Kidney glomerular epithelial cell (primary cell): ENCODE data around the gene VIPR2.

Experiments
- DNase-seq: peaks from one replicate; lab custom pipeline; 2025; lab: John Stamatoyannopoulos, UW

VIPR2 gene

GRCh38 chr7:159119026-159119741, 25.5 kb downstream of the VIPR2 start:
- no peak for DNase-seq

DNA sequence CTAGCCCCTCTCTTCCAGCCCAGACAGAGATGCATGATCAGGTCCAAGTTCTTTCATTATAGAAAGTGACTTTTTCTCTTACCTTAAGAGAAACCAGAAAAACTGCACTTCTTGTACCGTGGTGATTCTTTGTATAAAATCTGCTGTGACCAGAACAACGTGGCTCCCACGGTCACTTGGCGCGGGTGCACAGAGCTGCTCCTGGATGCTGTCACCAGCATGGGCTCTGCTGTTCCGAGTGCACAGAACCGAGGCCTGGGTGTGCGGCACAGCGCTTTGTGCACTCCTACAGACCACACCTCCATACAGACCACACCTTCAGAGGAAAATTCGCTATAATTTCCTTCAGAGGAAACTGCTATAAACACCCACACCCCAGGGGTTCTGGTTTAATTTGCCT, 26.0 kb downstream of the VIPR2 start:
- DNase-seq, result no peak

DNA sequence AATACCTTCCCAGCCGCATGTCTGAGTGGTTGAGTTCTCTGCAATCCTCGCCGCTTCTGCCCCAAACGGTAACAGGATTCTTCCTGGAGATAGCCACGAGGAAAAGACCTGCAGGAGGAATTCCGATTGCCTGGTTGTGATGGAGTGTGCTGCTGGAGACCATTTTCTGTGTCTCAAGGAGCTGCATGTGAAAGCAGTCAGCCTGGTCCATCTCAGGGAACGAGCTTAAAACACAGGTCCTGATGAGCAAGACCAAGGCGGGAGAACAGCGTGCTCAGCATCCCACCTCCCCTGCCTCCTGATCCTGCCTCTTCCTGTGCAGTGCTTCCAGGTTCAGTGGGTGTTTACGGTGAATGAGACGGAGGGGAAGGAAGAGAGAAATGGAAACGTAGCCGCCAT, 26.5 kb downstream of the VIPR2 start:
- DNase-seq, result no peak

DNA sequence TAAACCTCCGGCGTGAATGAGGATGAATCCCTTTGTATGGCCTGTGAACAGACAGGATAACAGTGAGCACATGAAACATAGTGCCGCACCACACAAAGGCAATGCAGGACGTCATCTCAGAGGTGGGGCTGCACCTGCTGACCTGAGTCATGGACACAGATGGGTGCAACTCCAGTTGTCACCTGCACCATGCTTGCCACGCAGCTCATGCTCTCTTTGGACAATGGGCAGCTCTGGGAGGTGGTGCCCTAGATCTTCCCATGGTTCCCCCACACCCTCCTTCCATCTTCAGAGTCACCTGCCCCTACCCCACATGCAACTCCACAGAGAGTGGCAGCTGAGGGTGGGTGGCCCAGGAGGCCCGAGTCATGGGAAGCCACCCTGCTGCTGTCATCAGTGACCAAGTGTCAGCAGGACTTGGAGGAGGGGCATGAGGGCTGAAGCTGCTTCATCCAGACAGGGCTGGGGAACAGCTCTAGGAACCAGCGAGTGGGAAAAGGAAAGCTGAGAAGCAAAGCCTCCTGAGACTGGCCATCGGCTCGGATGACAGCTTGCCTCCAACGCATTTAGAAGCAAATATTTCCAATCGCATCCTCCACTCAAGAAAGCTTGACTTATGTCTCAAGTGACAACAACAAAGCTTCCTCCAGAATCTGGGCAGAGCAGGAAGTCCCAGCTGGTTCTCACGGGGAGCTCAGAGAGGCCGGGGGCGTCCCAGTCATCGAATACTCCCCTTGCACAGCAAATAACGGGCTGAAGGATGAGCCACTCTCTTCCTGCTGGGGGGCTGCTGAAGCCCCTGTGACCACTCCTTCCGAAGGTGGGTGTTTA, 27.1 kb downstream of the VIPR2 start:
- no peak for DNase-seq

GRCh38 chr7:159116581-159117339, 27.9 kb downstream of the VIPR2 start:
- DNase-seq, result no peak

GRCh38 chr7:159115601-159116501, 28.8 kb downstream of the VIPR2 start:
- no peak for DNase-seq

DNA sequence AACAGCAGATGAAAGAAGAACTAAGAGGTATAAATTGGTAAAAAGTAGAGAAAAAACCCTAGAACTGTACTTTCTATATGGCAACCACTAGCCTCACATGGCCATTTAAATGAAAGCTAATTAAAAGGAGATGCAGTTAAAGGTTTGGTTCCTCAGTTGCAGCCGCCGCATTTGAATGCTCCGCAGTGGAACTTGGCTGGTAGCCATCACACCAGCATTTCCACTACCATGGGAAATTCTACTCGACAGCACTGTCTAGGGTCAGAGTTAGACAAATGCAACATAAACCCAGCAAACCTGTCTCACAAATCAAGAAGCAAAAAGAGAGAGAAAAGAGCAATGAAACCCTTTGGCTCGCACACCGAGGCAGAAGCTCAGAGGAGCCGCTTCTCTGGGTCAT, 29.7 kb downstream of the VIPR2 start:
- DNase-seq, result no peak

GRCh38 chr7:159114096-159114495, 30.6 kb downstream of the VIPR2 start:
- no peak for DNase-seq

GRCh38 chr7:159113056-159113455, 31.6 kb downstream of the VIPR2 start:
- DNase-seq, result no peak

DNA sequence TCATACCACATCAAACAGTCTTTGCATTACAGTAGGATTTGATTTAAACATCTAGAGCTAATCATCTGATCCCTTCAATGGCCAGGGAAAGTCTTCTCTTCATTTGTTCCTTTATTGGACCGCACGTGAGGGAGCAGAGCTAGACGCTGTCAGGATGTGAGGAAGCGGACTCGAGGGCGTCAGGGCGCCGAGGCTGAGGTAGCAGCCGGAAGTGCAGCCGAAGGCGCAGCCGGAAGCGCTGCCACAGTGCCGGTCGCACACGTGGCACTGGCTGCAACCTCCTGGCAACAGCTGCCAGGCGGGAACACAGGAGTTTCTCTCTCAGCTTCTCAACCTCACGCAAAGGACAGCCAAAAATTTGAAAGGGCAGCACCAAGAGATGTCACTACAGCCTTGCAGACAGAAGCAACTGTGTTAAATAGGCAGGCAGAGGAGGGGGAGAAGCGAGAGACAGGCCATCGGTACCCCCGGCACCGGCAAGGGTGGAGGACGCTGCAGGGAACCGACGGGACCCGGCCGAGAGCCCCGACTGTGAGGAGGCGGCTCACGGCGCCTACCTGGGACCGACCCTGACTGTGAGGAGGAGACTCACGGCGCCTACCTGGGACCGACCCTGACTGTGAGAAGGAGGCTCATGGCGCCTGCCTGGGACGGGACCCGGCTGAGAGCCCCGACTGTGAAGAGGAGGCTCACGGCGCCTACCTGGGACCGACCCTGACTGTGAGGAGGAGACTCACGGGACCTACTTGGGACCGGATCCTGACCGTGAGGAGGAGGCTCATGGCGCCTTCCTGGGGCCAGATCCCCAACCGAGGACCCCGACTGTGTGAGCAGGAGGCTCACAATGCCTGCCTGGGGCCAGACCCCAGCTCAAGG, 32.3 kb downstream of the VIPR2 start:
- no peak for DNase-seq

DNA sequence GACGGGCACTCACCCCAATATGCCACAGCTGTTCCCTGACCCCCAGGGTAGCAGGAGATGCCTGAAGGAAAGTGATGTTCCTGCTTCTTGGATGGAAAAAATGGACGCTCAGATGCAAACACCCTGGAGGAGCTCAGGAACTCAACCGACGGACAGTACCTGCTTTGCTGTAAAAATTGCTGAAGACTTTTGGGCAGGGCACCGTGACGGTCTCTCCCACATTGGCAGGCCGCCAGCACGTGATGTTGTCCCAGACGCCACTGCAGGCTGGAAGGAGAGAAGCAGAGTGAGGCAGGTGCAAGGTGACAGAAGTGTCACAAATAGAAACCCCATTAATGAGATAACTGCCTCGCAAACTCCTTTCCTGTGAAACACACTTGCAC, 35.0 kb downstream of the VIPR2 start:
- DNase-seq, result no peak

- DNase-seq, result no peak
These were observed 35.6 kb downstream of the VIPR2 start for GRCh38 chr7:159108941-159109652.

DNA sequence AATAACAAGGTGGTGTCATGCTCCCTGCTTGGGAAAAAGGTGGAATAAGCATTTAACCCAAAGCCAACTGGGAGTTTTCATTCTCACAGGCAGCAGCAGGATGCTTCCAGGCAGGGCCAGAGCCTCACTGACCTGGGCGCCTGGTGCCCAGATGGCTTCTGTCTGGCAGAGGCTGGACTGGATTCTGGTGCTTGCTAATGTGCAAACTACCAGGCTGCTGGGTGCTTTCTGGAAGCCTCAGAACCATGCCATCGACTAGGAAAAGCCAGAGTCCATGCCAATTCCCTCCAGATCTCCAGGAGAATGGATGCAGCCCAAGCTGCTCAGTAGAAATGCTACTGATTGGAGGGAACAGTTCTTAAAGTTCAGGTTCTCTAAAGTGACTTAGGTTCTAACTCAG, 36.2 kb downstream of the VIPR2 start:
- no peak for DNase-seq

DNA sequence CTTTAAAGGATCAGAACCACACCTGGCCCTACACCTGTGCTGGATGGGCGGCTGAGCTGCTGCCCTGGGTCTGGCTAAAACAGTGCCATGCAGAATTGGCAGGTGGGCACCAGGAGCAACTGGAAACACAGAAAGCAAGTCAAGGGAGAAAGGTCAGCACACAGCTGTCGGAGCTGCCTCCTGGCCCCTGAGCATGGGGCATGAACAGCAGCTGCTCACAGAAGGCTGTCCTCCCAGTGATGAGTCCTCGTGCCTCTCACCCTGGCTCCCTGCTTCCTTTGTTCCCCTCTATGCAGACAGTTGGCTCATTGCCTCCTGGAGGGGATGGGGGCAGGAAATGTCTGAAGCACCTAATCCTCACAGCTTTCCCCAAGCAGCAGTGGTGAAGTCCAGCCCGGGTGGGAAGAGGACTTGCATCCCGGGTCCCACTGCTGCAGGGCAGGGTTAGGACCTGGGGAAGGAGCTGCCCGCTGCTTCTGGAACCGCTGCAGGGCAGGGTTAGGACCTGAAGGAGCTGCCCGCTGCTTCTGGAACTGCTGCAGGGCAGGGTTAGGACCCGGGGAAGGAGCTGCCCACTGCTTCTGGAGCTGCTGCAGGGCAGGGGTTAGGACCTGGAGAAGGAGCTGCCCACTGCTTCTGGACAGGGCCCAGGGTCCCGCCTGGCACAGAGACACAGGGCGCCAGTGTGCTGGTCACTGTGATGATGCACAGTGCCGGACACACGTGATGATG, 37.3 kb downstream of the VIPR2 start:
- no peak for DNase-seq

DNA sequence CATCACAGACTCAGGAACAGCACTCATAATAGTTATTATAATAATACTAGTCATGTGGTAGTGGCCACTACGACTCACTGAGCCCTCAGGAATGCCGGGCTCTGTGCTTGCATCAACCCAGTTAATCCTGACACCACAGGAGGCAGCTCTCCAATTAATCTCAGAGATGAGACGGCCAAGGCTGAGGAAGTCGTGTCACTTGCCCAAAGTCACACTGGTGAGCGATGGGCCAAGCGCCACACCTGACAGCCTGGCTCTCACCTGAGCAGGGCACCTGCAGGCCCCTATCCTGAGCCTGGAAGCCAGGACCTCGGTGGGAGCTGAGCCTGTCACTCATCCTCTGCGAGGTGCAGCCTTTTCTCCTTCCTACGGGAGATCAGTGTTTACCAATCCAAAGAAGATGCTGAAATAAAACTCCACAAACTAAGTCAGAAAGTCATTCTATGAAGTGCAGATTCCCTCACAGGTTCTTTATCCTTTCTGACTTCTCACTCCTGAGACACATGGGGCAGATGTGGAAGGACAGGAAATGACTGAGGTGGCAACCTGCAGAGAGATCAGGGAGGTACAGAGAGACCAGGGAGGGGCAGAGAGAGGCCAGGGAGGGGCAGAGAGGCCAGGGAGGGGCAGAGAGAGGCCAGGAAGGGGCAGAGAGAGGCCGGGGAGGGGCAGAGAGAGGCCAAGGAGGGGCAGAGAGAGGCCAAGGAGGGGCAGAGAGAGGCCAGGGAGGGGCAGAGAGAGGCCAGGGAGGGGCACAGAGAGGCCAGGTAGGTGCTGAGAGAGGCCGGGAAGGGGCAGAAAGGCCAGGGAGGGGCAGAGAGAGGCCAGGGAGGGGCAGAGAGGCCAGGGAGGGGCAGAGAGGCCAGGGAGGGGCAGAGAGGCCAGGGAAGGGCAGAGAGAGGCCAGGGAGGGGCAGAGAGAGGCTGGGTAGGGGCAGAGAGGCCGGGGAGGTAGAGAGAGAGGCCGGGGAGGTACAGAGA, 38.5 kb downstream of the VIPR2 start:
- DNase-seq, result no peak

DNA sequence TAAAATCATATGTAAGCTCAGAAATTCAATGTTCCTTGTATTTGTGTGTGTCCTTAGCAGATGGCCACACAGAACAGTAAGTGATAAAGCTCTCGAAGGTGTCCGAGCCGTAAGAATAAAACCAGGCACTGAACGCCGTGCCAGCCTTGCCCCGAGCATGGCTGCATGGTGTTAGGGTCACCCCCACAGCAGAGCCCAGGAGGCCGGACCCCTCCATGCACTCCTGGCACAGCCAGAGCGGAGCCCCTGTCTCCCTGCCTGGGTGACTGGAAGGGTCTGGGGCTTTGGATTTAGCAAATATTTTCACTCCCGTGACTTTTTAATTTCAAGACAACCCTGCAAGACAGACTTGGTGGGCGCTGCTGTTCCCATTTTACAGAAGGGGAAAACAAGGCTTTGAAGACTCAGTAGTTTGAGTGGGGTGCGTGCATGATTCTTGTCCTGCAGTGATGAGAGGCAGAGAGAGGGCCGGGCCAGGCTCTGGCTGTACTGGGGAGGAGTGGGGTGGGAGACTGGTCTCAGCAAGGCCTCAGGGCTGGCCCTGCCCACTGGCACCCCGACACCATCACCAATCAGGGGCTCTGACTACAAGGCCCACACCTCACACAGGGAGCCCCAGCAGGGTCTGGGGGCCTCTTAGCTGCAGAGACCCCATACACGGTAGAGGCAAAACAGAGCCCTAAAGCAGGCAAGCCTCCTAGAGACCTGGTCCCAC, 39.4 kb downstream of the VIPR2 start:
- no peak for DNase-seq

DNA sequence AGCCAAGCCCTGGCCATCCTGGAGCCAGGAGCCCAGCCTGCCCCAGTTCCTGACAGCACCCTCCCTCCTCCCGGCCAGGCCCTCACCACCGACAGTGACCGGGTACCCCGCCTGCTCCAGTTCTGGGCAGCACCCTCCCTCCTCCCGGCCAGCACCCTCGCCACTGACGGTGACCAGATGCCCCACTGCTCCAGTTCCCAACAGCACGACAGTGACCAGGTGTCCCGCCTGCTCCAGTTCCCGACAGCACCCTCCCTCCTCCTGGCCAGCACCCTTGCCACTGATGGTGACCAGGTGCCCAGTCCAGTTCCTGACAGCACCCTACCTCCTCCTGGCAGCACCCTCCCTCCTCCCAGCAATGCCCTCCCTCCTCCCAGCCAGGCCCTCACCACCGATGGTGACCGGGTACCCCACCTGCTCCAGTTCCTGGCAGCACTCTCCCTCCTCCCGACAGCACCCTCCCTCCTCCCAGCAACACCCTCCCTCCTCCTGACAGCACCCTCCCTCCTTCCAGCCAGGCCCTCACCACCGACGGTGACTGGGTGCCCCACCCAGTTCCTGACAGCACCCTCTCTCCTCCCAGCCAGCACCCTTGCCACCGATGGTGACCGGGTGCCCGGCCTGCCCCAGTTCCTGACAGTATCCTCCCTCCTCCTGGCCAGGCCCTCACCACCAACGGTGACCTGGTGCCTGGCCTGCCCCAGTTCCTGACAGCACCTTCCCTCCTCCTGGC, 40.3 kb downstream of the VIPR2 start:
- DNase-seq, result no peak
